RKO (cell line): ENCODE data around the gene GPRASP1.
"Not testable (repeated sequence)": the region's sequence is repeated elsewhere in the genome, so short reads cannot be mapped to it uniquely, and the experiment has no call there.

Experiments
- DNase-seq: peaks from one replicate; pipeline ENCODE4 v3.0.0-alpha.2; 2016; ENCODE audit warnings: low spot score

The GPRASP1 gene

GRCh38 chrX:102651242-102652011 lies at the start of gene GPRASP1:
GPRASP1 (plus strand) TSS chrX:102651483; CDS start chrX:102653914, 2,431 bp downstream.
- no peak for DNase-seq

GRCh38 chrX:102604327-102604726 lies 47.0 kb upstream of the GPRASP1 start:
- DNase-seq = no peak

- no peak for DNase-seq
Measured at GRCh38 chrX:102606115-102606514, 45.2 kb upstream of the GPRASP1 start.

GRCh38 chrX:102610905-102611304 lies 40.4 kb upstream of the GPRASP1 start:
- no peak for DNase-seq

GRCh38 chrX:102624105-102624504 lies 27.2 kb upstream of the GPRASP1 start:
- DNase-seq = no peak

- DNase-seq = no peak
Measured at GRCh38 chrX:102627640-102628039, 23.6 kb upstream of the GPRASP1 start.

GRCh38 chrX:102637561-102637960 lies 13.7 kb upstream of the GPRASP1 start:
- no peak for DNase-seq

- DNase-seq = no peak
Measured at GRCh38 chrX:102650903-102651241, 411 bp upstream of the GPRASP1 start.

GRCh38 chrX:102652031-102652688 lies 877 bp downstream of the GPRASP1 start:
- DNase-seq = no peak

- DNase-seq = no peak
Measured at GRCh38 chrX:102654696-102655095, 3.4 kb downstream of the GPRASP1 start.

GRCh38 chrX:102658556-102658955 lies 7.3 kb downstream of the GPRASP1 start:
- DNase-seq = no peak

GRCh38 chrX:102659790-102660757 lies 8.8 kb downstream of the GPRASP1 start:
- no peak for DNase-seq

GRCh38 chrX:102663820-102664219 lies 12.5 kb downstream of the GPRASP1 start:
- DNase-seq = not testable (repeated sequence)

GRCh38 chrX:102667034-102667433 lies 15.8 kb downstream of the GPRASP1 start:
- DNase-seq = not testable (repeated sequence)

GRCh38 chrX:102669526-102669925 lies 18.2 kb downstream of the GPRASP1 start:
- no peak for DNase-seq

GRCh38 chrX:102672856-102673255 lies 21.6 kb downstream of the GPRASP1 start:
- DNase-seq = no peak

GRCh38 chrX:102677479-102677878 lies 26.2 kb downstream of the GPRASP1 start:
- not testable (repeated sequence) for DNase-seq

- no peak for DNase-seq
Measured at GRCh38 chrX:102684772-102685520, 33.7 kb downstream of the GPRASP1 start.

- no peak for DNase-seq
Measured at GRCh38 chrX:102694749-102695148, 43.5 kb downstream of the GPRASP1 start.

GRCh38 chrX:102696306-102696705 lies 45.0 kb downstream of the GPRASP1 start:
- no peak for DNase-seq

GRCh38 chrX:102697494-102697893 lies 46.2 kb downstream of the GPRASP1 start:
- no peak for DNase-seq
